GM23338 (cell line): Measurements from ENCODE around the gene TRIO. TPM values are rescaled to one million over a fixed set of nuclear protein-coding genes. Genes with fewer than 3 reads are reported as not detected.

Experiments
- ATAC-seq: fragments of 200-7000 bp; cut with Tn5 transposase; 3 replicates; pipeline ENCODE4 v1.9.1; 2020
- DNase-seq: peaks from one replicate; pipeline ENCODE4 v3.0.0-alpha.2; 2015; ENCODE audit warnings: low spot score
- H2AFZ ChIP-seq: fragments of 200-600 bp; sonication (generic); 2 replicates; pipeline ENCODE4 v1.8.0; 2016; ENCODE audit warnings: antibody characterized with exemption, mild to moderate bottlenecking, moderate library complexity
- H3F3A ChIP-seq: fragments of 200-600 bp; sonication (generic); replicated peaks from 2 replicates; pipeline ENCODE4 v1.8.0; 2017; ENCODE audit warnings: antibody characterized with exemption, mixed run types, low read depth
- H3K27ac ChIP-seq: fragments of 200-600 bp; sonication (generic); 2 replicates; pipeline ENCODE4 v1.6.1; 2016; ENCODE audit warnings: low read depth
- H3K27me3 ChIP-seq: fragments of 200-600 bp; sonication (generic); 2 replicates; pipeline ENCODE4 v1.8.0; 2016; ENCODE audit warnings: mild to moderate bottlenecking, mixed run types, moderate library complexity; ENCODE audit not compliant: insufficient read depth
- H3K36me3 ChIP-seq: fragments of 200-600 bp; sonication (generic); 2 replicates; pipeline ENCODE4 v1.8.0; 2016; ENCODE audit warnings: mild to moderate bottlenecking; ENCODE audit not compliant: insufficient read depth
- H3K4me1 ChIP-seq: fragments of 200-600 bp; sonication (generic); 2 replicates; pipeline ENCODE4 v1.8.0; 2016; ENCODE audit warnings: mild to moderate bottlenecking, moderate library complexity; ENCODE audit not compliant: insufficient read depth
- H3K4me2 ChIP-seq: fragments of 200-600 bp; sonication (generic); 2 replicates; pipeline ENCODE4 v1.7.1; 2017; ENCODE audit warnings: mixed run types
- H3K4me3 ChIP-seq: fragments of 200-600 bp; sonication (generic); 2 replicates; pipeline ENCODE4 v1.6.1; 2016; ENCODE audit warnings: mixed run types
- H3K79me2 ChIP-seq: fragments of 200-600 bp; sonication (generic); replicated peaks from 2 replicates; pipeline ENCODE4 v1.8.0; 2017; ENCODE audit warnings: mild to moderate bottlenecking; ENCODE audit not compliant: insufficient read depth
- H3K9me2 ChIP-seq: fragments of 200-600 bp; sonication (generic); 2 replicates; pipeline ENCODE4 v1.8.0; 2017; ENCODE audit not compliant: insufficient read depth
- H4K20me1 ChIP-seq: fragments of 200-600 bp; sonication (generic); replicated peaks from 2 replicates; pipeline ENCODE4 v1.8.0; 2017; ENCODE audit warnings: mild to moderate bottlenecking; ENCODE audit not compliant: insufficient read depth
- H3K27ac Mint-ChIP-seq: 2 replicates; pipeline ENCODE4 v1.8.0; 2020; ENCODE audit warnings: inconsistent platforms, mild to moderate bottlenecking, moderate library complexity, mixed read lengths
- H3K27me3 Mint-ChIP-seq: 3 replicates; pipeline ENCODE4 v1.8.0; 2022; ENCODE audit warnings: low read depth, mild to moderate bottlenecking, moderate library complexity, mixed read lengths, inconsistent platforms; ENCODE audit not compliant: insufficient read depth, poor library complexity
- H3K36me3 Mint-ChIP-seq: 3 replicates; pipeline ENCODE4 v1.8.0; 2021; ENCODE audit warnings: low read depth, mild to moderate bottlenecking, inconsistent platforms, moderate library complexity, mixed read lengths
- H3K4me1 Mint-ChIP-seq: 3 replicates; pipeline ENCODE4 v1.8.0; 2020; ENCODE audit warnings: mild to moderate bottlenecking, inconsistent platforms, mixed read lengths
- H3K4me3 Mint-ChIP-seq: 3 replicates; pipeline ENCODE4 v1.8.0; 2021; ENCODE audit warnings: moderate library complexity, mild to moderate bottlenecking, inconsistent platforms, mixed read lengths
- H3K9me3 Mint-ChIP-seq: 3 replicates; pipeline ENCODE4 v1.8.0; 2020; ENCODE audit warnings: moderate library complexity, mild to moderate bottlenecking, inconsistent platforms, mixed read lengths
- CREB1 ChIP-seq: fragments of 250-450 bp; sonication (Bioruptor Pico); IDR thresholded peaks from 2 replicates; pipeline ENCODE4 v1.5.0; 2020; ENCODE audit warnings: low read depth, mild to moderate bottlenecking, moderate library complexity
- EZH2phosphoT487 ChIP-seq: fragments of 200-600 bp; sonication (generic); IDR thresholded peaks from one replicate; pipeline ENCODE4 v1.8.1; 2018; ENCODE audit warnings: antibody characterized with exemption; ENCODE audit not compliant: unreplicated experiment
- NANOG ChIP-seq: IDR thresholded peaks from 2 replicates; pipeline ENCODE4 v1.6.1; 2016; ENCODE audit warnings: antibody characterized with exemption, borderline replicate concordance
- POLR2AphosphoS5 ChIP-seq: IDR thresholded peaks from 2 replicates; pipeline ENCODE4 v1.6.1; 2016; ENCODE audit warnings: antibody characterized with exemption, low read depth
- STAT1 ChIP-seq: IDR thresholded peaks from one replicate; pipeline ENCODE4 v1.6.1; 2016; ENCODE audit warnings: antibody characterized with exemption; ENCODE audit not compliant: unreplicated experiment
- ZNF114 ChIP-seq: fragments of 250-450 bp; sonication (Bioruptor Pico); IDR thresholded peaks from 2 replicates; pipeline ENCODE4 v1.5.0; 2020; ENCODE audit warnings: mild to moderate bottlenecking, moderate library complexity
- ZNF462 ChIP-seq: fragments of 250-450 bp; sonication (Bioruptor Pico); IDR thresholded peaks from 2 replicates; pipeline ENCODE4 v1.5.0; 2020; ENCODE audit warnings: mild to moderate bottlenecking, moderate library complexity
- polyA plus RNA-seq: library from polyadenylated mRNA; unstranded; fragments of >200 nt; fragmentation: Nextera tagmentation; extraction: Ambion mirVana; gene quantifications from 2 replicates; pipeline ENCODE4 v1.2.1, GENCODE V29; 2016
- total RNA-seq: library from RNA; depleted of rRNA; stranded (reverse); fragments of >200 nt; shearing (Covaris generic); gene quantifications from 2 replicates; pipeline ENCODE4 v1.2.3, GENCODE V29; 2014
- TF ChIP-seq, protein P1 (sequence below): IDR thresholded peaks from one replicate; pipeline ENCODE4 v1.6.1; 2018; ENCODE audit warnings: antibody characterized with exemption; ENCODE audit not compliant: unreplicated experiment

Gene TRIO
- total and polyA plus RNA-seq, 2 experiments from 2014 or later: 13.8 to 113 TPM

GRCh38 chr5:14400611-14401010 lies 257.5 kb downstream of the TRIO start:
- Mint-ChIP-seq H3K27ac (no peak overlapping the region), H3K4me1 (peaks cover 13% of the 10 kb centered on the region), H3K27me3 (peaks cover 5% of the 10 kb centered on the region), H3K36me3 (peaks cover 61% of the 10 kb centered on the region), H3K9me3 (peaks cover 6% of the 10 kb centered on the region; the same call in 1 of the 3 replicates), H3K4me3 (no peak overlapping the region)
- Histone ChIP-seq H3K27me3 (no peaks in the 10 kb centered on the region), H3K4me1 (no peaks in the 10 kb centered on the region), H3K4me2 (no peak overlapping the region), H3F3A (no peaks in the 10 kb centered on the region), H4K20me1 (no peaks in the 10 kb centered on the region), H3K36me3 (peaks cover 4% of the 10 kb centered on the region), H3K79me2 (0 out of 2 replicates have a peak, but pooled peaks cover 3% of the 10 kb centered on the region), H2AFZ (no peak overlapping the region), H3K27ac (no peak overlapping the region), H3K9me2 (no peaks in the 10 kb centered on the region), H3K4me3 (no peak overlapping the region)
- TF ChIP-seq ZNF462 (CRISPR knock-in tag): no peak
- no peak for TF ChIP-seq EZH2phosphoT487
- no peak for TF ChIP-seq NANOG
- TF ChIP-seq CREB1 (CRISPR knock-in tag): no peak
- TF ChIP-seq STAT1: no peak
- TF ChIP-seq, protein P1, sequence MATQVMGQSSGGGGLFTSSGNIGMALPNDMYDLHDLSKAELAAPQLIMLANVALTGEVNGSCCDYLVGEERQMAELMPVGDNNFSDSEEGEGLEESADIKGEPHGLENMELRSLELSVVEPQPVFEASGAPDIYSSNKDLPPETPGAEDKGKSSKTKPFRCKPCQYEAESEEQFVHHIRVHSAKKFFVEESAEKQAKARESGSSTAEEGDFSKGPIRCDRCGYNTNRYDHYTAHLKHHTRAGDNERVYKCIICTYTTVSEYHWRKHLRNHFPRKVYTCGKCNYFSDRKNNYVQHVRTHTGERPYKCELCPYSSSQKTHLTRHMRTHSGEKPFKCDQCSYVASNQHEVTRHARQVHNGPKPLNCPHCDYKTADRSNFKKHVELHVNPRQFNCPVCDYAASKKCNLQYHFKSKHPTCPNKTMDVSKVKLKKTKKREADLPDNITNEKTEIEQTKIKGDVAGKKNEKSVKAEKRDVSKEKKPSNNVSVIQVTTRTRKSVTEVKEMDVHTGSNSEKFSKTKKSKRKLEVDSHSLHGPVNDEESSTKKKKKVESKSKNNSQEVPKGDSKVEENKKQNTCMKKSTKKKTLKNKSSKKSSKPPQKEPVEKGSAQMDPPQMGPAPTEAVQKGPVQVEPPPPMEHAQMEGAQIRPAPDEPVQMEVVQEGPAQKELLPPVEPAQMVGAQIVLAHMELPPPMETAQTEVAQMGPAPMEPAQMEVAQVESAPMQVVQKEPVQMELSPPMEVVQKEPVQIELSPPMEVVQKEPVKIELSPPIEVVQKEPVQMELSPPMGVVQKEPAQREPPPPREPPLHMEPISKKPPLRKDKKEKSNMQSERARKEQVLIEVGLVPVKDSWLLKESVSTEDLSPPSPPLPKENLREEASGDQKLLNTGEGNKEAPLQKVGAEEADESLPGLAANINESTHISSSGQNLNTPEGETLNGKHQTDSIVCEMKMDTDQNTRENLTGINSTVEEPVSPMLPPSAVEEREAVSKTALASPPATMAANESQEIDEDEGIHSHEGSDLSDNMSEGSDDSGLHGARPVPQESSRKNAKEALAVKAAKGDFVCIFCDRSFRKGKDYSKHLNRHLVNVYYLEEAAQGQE: no peak
- no peak for TF ChIP-seq ZNF114 (CRISPR knock-in tag)
- no peak for TF ChIP-seq POLR2AphosphoS5
- DNase-seq (no peak), ATAC-seq (no peak)
